GM12873 (cell line): Measurements from ENCODE around the gene CSNK1D.

Experiments used
- TF ChIP-seq, protein P1 (sequence below): IDR thresholded peaks from 2 replicates; pipeline ENCODE4 v1.5.1; 2012; ENCODE audit warnings: low read depth, mild to moderate bottlenecking, moderate library complexity, low read length, control low read depth; ENCODE audit not compliant: insufficient read depth; ENCODE audit errors: missing control alignments

CSNK1D gene

GRCh38 chr17:82318772-82319606, 45.5 kb upstream of the CSNK1D start:
- TF ChIP-seq, protein P1, sequence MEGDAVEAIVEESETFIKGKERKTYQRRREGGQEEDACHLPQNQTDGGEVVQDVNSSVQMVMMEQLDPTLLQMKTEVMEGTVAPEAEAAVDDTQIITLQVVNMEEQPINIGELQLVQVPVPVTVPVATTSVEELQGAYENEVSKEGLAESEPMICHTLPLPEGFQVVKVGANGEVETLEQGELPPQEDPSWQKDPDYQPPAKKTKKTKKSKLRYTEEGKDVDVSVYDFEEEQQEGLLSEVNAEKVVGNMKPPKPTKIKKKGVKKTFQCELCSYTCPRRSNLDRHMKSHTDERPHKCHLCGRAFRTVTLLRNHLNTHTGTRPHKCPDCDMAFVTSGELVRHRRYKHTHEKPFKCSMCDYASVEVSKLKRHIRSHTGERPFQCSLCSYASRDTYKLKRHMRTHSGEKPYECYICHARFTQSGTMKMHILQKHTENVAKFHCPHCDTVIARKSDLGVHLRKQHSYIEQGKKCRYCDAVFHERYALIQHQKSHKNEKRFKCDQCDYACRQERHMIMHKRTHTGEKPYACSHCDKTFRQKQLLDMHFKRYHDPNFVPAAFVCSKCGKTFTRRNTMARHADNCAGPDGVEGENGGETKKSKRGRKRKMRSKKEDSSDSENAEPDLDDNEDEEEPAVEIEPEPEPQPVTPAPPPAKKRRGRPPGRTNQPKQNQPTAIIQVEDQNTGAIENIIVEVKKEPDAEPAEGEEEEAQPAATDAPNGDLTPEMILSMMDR, result no peak

DNA sequence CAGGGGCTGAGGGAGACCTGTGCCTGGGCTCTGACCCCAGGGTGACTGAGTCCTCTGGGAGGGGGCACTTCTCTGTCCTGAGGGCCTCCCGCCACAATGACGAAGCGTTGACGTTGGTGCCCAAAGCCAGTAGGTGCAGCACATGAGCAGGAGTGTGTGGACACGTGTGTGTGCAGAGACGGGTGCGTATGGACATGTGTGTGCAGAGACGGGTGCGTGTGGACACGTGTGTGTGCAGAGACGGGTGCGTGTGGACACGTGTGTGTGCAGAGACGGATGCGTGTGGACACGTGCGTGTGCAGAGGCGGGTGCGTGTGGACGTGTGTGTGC, 44.6 kb upstream of the CSNK1D start:
- TF ChIP-seq, protein P1, result no peak

GRCh38 chr17:82317394-82318168, 44.1 kb upstream of the CSNK1D start, which contains the start of gene CD7:
Gene CD7 (minus strand): TSS chr17:82317608. CDS start chr17:82317495, 113 bp downstream.
- TF ChIP-seq, protein P1, result no peak

GRCh38 chr17:82316651-82317393, 43.3 kb upstream of the CSNK1D start:
- TF ChIP-seq, protein P1, result no peak

GRCh38 chr17:82315703-82316358, 42.3 kb upstream of the CSNK1D start:
- TF ChIP-seq, protein P1, result no peak

DNA sequence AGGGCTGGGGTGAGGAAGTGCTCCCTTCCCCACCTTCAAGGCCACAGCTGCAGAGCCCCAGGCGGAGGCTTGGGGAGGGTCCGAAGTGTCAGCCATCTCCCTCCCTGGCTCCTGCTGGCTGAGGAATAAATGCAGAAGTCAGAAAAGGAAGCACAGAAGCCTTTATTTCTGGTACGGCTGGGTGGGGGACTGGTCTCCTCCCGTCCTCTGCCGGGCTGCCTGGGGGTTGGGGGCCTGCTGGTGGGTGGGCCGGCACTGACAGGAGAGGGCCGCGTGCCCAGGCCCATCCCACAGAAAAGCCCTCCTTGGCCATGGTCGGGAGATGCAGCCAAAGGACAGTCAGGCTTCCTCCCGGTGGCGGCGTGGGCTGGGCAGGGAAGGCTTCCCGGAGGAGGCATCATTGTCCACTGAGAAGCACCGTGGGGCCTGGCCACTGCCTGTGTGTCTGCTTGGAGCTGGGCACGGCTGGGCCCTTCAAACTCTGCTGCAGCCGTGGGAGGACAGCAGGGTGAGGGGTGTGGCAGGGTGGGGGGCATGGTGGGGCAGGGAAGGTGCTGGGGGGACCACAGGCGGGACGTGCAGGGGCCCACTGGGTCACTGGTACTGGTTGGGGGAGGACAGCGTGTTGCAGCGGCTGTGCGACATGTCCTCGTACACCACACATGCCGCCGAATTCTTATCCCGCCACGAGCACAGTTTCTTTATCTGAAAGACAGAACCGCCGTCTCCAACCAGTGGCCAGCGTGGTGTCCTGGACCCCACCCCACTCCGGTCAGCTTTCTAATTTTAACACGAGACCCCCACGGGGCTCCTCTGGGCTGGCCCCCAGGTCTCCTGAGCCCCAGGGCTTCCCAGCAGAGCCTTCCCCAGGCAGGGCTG, 41.5 kb upstream of the CSNK1D start:
- TF ChIP-seq, protein P1, result no peak
